Measurements from ENCODE around the gene PEAK1.

Gene PEAK1

DNA sequence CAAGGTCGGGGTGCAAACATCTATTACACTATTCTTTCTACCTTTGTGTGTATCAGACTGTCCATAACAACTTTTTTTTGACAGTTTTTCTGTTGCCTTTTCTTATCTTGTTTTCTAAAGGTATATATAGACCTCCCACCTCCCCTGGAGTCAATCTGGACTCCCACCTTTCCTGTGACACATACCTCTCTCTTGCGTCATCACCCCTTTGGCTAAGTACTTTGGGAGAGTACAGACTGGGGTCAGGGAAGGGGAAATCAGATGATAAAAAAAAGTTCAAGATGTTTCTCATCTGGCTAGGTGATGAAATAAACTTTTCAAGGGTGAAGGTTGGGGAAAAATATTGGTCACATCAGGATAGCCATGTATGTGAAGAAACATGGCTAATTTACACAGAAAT lies 366.2 kb downstream of the PEAK1 start:
- DNase-seq (ENCODE audit: extremely low read depth, low read depth): no peak
- TF ChIP-seq, protein P1, sequence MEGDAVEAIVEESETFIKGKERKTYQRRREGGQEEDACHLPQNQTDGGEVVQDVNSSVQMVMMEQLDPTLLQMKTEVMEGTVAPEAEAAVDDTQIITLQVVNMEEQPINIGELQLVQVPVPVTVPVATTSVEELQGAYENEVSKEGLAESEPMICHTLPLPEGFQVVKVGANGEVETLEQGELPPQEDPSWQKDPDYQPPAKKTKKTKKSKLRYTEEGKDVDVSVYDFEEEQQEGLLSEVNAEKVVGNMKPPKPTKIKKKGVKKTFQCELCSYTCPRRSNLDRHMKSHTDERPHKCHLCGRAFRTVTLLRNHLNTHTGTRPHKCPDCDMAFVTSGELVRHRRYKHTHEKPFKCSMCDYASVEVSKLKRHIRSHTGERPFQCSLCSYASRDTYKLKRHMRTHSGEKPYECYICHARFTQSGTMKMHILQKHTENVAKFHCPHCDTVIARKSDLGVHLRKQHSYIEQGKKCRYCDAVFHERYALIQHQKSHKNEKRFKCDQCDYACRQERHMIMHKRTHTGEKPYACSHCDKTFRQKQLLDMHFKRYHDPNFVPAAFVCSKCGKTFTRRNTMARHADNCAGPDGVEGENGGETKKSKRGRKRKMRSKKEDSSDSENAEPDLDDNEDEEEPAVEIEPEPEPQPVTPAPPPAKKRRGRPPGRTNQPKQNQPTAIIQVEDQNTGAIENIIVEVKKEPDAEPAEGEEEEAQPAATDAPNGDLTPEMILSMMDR (IDR thresholded peaks at IDR 0.05; ENCODE audit: low read depth, low read length): no peak

DNA sequence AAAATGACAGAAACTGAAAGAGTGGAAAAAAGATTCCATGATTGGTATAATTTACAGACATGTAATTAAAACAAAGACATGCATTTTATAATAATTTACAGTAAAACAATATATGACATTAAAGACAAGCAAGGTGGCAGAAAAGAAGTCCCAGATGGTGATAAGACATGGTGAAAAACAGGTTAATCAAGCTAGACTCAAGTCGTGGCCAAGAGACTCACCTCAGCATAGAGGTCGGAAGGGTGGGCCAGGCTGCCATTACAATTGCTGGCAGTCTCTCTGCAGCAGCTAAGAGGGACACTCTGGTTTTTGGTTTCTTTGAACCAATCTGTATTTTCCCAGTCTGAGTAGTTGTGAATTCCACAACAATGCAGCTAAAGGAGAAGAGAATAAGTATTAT lies 367.3 kb downstream of the PEAK1 start:
- no peak for DNase-seq (ENCODE audit: extremely low read depth, low read depth)
- TF ChIP-seq, protein P1 (IDR thresholded peaks at IDR 0.05; ENCODE audit: low read depth, low read length): no peak
